H1 (cell line): ENCODE data around the gene AAGAB. TPM values are rescaled to one million over a fixed set of nuclear protein-coding genes. Genes with fewer than 3 reads are reported as not detected.
"Not testable (repeated sequence)": the region's sequence is repeated elsewhere in the genome, so short reads cannot be mapped to it uniquely, and the experiment has no call there.

Experiments
- CTCF ChIA-PET: fragments of 300-600 bp; sonication (Branson Sonifier 250); formaldehyde crosslinking; loops from one replicate; lab custom pipeline; 2021; ENCODE audit not compliant: partially characterized antibody; lab: Charles Lee
- POLR2A ChIA-PET: fragments of 300-600 bp; sonication (Branson Sonifier 250); formaldehyde crosslinking; loops from one replicate; lab custom pipeline; 2021; ENCODE audit warnings: inconsistent platforms; ENCODE audit not compliant: partially characterized antibody; lab: Charles Lee
- DNase-seq, 2 experiments: peaks; one replicate each; pipeline versions ENCODE4 v3.0.0 to v3.0.0-alpha.2; 2010 to 2022; ENCODE audit warnings: low spot score in 2 of 2, low read depth in 1 of 2, mixed read lengths in 1 of 2
- FAIRE-seq: peaks from 2 replicates; lab custom pipeline; 2011; peaks lifted over from hg19 to GRCh38; lab: Jason Lieb, UNC
- H2AFZ ChIP-seq: 2 replicates; pipeline ENCODE4 v1.8.1; 2012; ENCODE audit warnings: low read length, inconsistent platforms
- H2AK5ac ChIP-seq: 2 replicates; pipeline ENCODE4 v1.6.1; 2013; ENCODE audit warnings: low read depth, low read length
- H2BK120ac ChIP-seq: replicated peaks from 2 replicates; pipeline ENCODE3; 2013; ENCODE audit warnings: low read depth, low read length, inconsistent platforms
- H2BK12ac ChIP-seq: 2 replicates; pipeline ENCODE4 v1.6.1; 2013; ENCODE audit warnings: low read depth, low read length
- H2BK15ac ChIP-seq: 2 replicates; pipeline ENCODE4 v1.6.1; 2013; ENCODE audit warnings: low read length
- H2BK20ac ChIP-seq: 2 replicates; pipeline ENCODE4 v1.6.1; 2013; ENCODE audit warnings: low read length
- H2BK5ac ChIP-seq: 2 replicates; pipeline ENCODE4 v1.6.1; 2013; ENCODE audit warnings: low read depth, low read length
- H3K14ac ChIP-seq: 2 replicates; pipeline ENCODE4 v1.6.1; 2013; ENCODE audit warnings: inconsistent platforms; ENCODE audit not compliant: insufficient read length
- H3K18ac ChIP-seq: 2 replicates; pipeline ENCODE4 v1.6.1; 2013; ENCODE audit warnings: low read length; ENCODE audit errors: extremely low read depth
- H3K23ac ChIP-seq: 2 replicates; pipeline ENCODE4 v1.6.1; 2013; ENCODE audit warnings: inconsistent platforms; ENCODE audit not compliant: insufficient read length
- H3K23me2 ChIP-seq: 2 replicates; pipeline ENCODE4 v1.6.1; 2013; ENCODE audit warnings: low read depth, low read length
- H3K27ac ChIP-seq: 2 replicates; pipeline ENCODE4 v1.6.1; 2011; ENCODE audit warnings: low read depth, low read length, inconsistent platforms
- H3K27me3 ChIP-seq, 4 experiments: replicated peaks in 1 of 4; 1 replicate in 1 of 4; 2 replicates in 3 of 4; pipeline versions ENCODE4 v1.6.1 to v1.8.1; 2011 to 2013; ENCODE audit warnings: low read length in 3 of 4, mild to moderate bottlenecking in 3 of 4, inconsistent platforms in 2 of 4, mixed read lengths in 2 of 4, moderate library complexity in 1 of 4; ENCODE audit not compliant: control insufficient read depth in 3 of 4, insufficient read depth in 3 of 4; ENCODE audit errors: extremely low read depth in 1 of 4
- H3K36me3 ChIP-seq, 4 experiments: 2 replicates each; pipeline versions ENCODE4 v1.6.1 to v1.8.1; 2011 to 2013; ENCODE audit warnings: mild to moderate bottlenecking in 4 of 4, low read length in 3 of 4, moderate library complexity in 2 of 4, control low read depth in 1 of 4, inconsistent platforms in 1 of 4; ENCODE audit not compliant: insufficient read depth in 4 of 4, control insufficient read depth in 2 of 4
- H3K4ac ChIP-seq: replicated peaks from 2 replicates; pipeline ENCODE3; 2013; ENCODE audit warnings: low read length, low read depth, mixed read lengths, inconsistent platforms; ENCODE audit not compliant: insufficient read length
- H3K4me1 ChIP-seq, 4 experiments: replicated peaks in 1 of 4; 1 replicate in 1 of 4; 2 replicates in 3 of 4; pipeline versions ENCODE4 v1.6.1 to v1.8.1; 2011 to 2013; ENCODE audit warnings: low read length in 3 of 4, inconsistent platforms in 2 of 4, mixed read lengths in 1 of 4; ENCODE audit not compliant: insufficient read depth in 4 of 4, control insufficient read depth in 3 of 4
- H3K4me2 ChIP-seq, 2 experiments: 2 replicates each; pipeline versions ENCODE4 v1.6.1 to v1.8.1; 2011 to 2013; ENCODE audit warnings: low read depth in 2 of 2, low read length in 2 of 2, control low read depth in 1 of 2, inconsistent platforms in 1 of 2, mild to moderate bottlenecking in 1 of 2; ENCODE audit not compliant: insufficient read depth in 1 of 2
- H3K4me3 ChIP-seq, 4 experiments: fragments of 200-600, 300-600 bp in 1 of 4; sonication (generic), shearing (Covaris generic), sonication (Bioruptor Twin) in 1 of 4; 2 replicates each; pipeline versions ENCODE4 v1.5.1 to v1.8.1; 2011 to 2016; ENCODE audit warnings: low read length in 4 of 4, low read depth in 3 of 4, control low read depth in 2 of 4, inconsistent platforms in 2 of 4, mild to moderate bottlenecking in 2 of 4, mixed read lengths in 1 of 4, moderate library complexity in 1 of 4; ENCODE audit not compliant: insufficient read depth in 2 of 4; ENCODE audit errors: extremely low read depth in 1 of 4
- H3K56ac ChIP-seq: replicated peaks from 2 replicates; pipeline ENCODE3; 2013; ENCODE audit warnings: low read depth, mild to moderate bottlenecking, mixed read lengths, low read length, inconsistent platforms; ENCODE audit not compliant: insufficient read length
- H3K79me1 ChIP-seq: 2 replicates; pipeline ENCODE4 v1.6.1; 2013; ENCODE audit warnings: low read depth, low read length, control low read depth
- H3K79me2 ChIP-seq, 2 experiments: 2 replicates each; pipeline versions ENCODE4 v1.6.1 to v1.8.1; 2012 to 2013; ENCODE audit warnings: low read length in 2 of 2, mild to moderate bottlenecking in 2 of 2, inconsistent platforms in 1 of 2; ENCODE audit not compliant: insufficient read depth in 2 of 2, control insufficient read depth in 1 of 2
- H3K9ac ChIP-seq, 4 experiments: replicated peaks in 1 of 4; 1 replicate in 1 of 4; 2 replicates in 3 of 4; pipeline versions ENCODE4 v1.6.1 to v1.8.1; 2011 to 2013; ENCODE audit warnings: low read depth in 3 of 4, low read length in 3 of 4, control low read depth in 2 of 4, mild to moderate bottlenecking in 2 of 4, moderate library complexity in 2 of 4, inconsistent platforms in 1 of 4; ENCODE audit errors: extremely low read depth in 1 of 4
- H3K9me3 ChIP-seq, 2 experiments: 2 replicates each; pipeline versions ENCODE4 v1.6.1 to v1.8.1; 2012 to 2013; ENCODE audit warnings: mild to moderate bottlenecking in 2 of 2, moderate library complexity in 2 of 2, control low read depth in 1 of 2, inconsistent platforms in 1 of 2, low read depth in 1 of 2, low read length in 1 of 2, mixed read lengths in 1 of 2; ENCODE audit not compliant: insufficient read depth in 2 of 2
- H4K20me1 ChIP-seq, 2 experiments: replicated peaks in 1 of 2; 2 replicates each; pipeline versions ENCODE3 to v1.8.1; 2011 to 2013; ENCODE audit warnings: inconsistent platforms in 2 of 2, low read length in 2 of 2, mild to moderate bottlenecking in 1 of 2; ENCODE audit not compliant: insufficient read depth in 2 of 2, control insufficient read depth in 1 of 2
- H4K5ac ChIP-seq: 2 replicates; pipeline ENCODE4 v1.6.1; 2013; ENCODE audit warnings: low read length, low read depth, mixed read lengths, inconsistent platforms; ENCODE audit not compliant: insufficient read length
- H4K8ac ChIP-seq: 2 replicates; pipeline ENCODE4 v1.8.0; 2013; ENCODE audit warnings: mild to moderate bottlenecking, moderate library complexity, low read length, inconsistent platforms; ENCODE audit not compliant: insufficient read depth; ENCODE audit errors: extremely low read depth
- H4K91ac ChIP-seq: replicated peaks from 2 replicates; pipeline ENCODE3; 2013; ENCODE audit warnings: low read length, mixed read lengths, inconsistent platforms; ENCODE audit not compliant: insufficient read length
- ATF3 ChIP-seq: IDR thresholded peaks from 2 replicates; pipeline ENCODE4 v1.6.1; 2011; ENCODE audit warnings: low read depth, mild to moderate bottlenecking, low read length; ENCODE audit not compliant: insufficient read depth
- NRF1 ChIP-seq: IDR thresholded peaks from 2 replicates; pipeline ENCODE4 v1.6.1; 2011; ENCODE audit warnings: mild to moderate bottlenecking, low read depth, low read length, improper control_type of control experiment
- WGBS, 2 experiments: shearing (Covaris generic) in 1 of 2; methylation state at CpG; one replicate each; pipeline versions ENCODE4 v1.1.6 to v1.1.7; 2013 to 2015; ENCODE audit warnings: low lambda C conversion rate in 2 of 2, mixed read lengths in 2 of 2, inconsistent platforms in 1 of 2, low coverage in 1 of 2, missing lambda C conversion rate in 1 of 2; ENCODE audit not compliant: insufficient replicate concordance in 2 of 2, insufficient coverage in 1 of 2, insufficient read length in 1 of 2; ENCODE audit errors: extremely low coverage in 1 of 2, missing lambda C conversion rate in 1 of 2; 5-methylcytosine and 5-hydroxymethylcytosine counted together
- polyA plus RNA-seq, 7 experiments: library from polyadenylated mRNA; depleted of rRNA in 3 of 7; stranded (reverse) in 5 of 7; unstranded in 2 of 7; fragments of >200 nt in 5 of 7; fragments of 200-250 nt in 2 of 7; gene quantifications; 1 replicate in 5 of 7; 2 replicates in 1 of 7; 4 replicates in 1 of 7; pipeline versions ENCODE4 v1.2.1 to v1.2.3, GENCODE V29; 2011 to 2013; ENCODE audit warnings: missing spikeins in 2 of 7, mixed read lengths in 2 of 7
- total RNA-seq: library from RNA; stranded (reverse); fragmentation: NEBNext Ultra II Directional; extraction: Animal tissue kit (Norgen Biotek cat#: 25700); gene quantifications from 2 replicates; pipeline ENCODE4 v1.2.1, GENCODE V29; 2021

AAGAB gene
- total and polyA plus RNA-seq, 2 of the 8 experiments (the other 6 are each of a cell fraction or from before 2014, with no cell fraction given), result 20.1 to 45.9 TPM

DNA sequence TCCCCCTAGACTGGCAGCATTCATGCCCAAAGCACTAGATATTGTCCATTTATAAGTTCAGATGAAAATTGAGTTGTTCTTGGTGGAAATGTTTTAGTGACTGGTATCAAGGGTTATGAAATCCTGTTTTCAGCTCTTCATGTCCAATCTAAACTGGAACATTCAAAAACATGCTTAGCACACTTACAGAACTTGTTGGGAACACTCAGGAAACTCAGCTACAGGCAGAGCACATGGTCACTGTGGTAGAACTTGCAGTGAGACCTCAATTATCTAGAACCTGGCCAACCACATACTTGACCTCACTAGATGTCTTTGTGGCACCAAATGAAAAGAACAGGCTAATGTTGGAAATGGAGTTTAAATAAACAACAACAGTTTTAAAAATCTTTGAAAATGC, 100.2 kb downstream of the AAGAB start (continued):
- no peak for TF ChIP-seq ATF3
- no peak for TF ChIP-seq NRF1

- H4K5ac ChIP-seq, H2BK5ac ChIP-seq, DNase-seq, H4K20me1 ChIP-seq, H3K4me2 ChIP-seq, H3K4me3 ChIP-seq, H2BK12ac ChIP-seq, H4K91ac ChIP-seq, H3K18ac ChIP-seq, H3K56ac ChIP-seq, H3K36me3 ChIP-seq, H3K14ac ChIP-seq, H3K23ac ChIP-seq, H3K79me1 ChIP-seq, H2BK20ac ChIP-seq, FAIRE-seq, H3K23me2 ChIP-seq, H2BK120ac ChIP-seq, H3K9me3 ChIP-seq, H3K27ac ChIP-seq, H3K9ac ChIP-seq, H2BK15ac ChIP-seq, H2AFZ ChIP-seq, H3K79me2 ChIP-seq, H4K8ac ChIP-seq, H3K4ac ChIP-seq, POLR2A ChIA-PET, H3K27me3 ChIP-seq: not testable (repeated sequence)
- 0 out of 2 replicates have a peak overlapping the region, but pooled peaks have one; percentile 61 for H2AK5ac ChIP-seq
- peaks cover 11 to 30% (median 20%) of the 10 kb centered on the region in 4 experiments for H3K4me1 ChIP-seq
- CTCF ChIA-PET, result interaction anchor here (1.4 kb wide), 1 partner anchor 8 kb away, joined by 3 read pairs; no protein-coding TSS in a partner anchor
- 67% methylated on average over 6 of the region's 6 CpGs; no CpG with 5 or more reads in 1 of the 2 experiments for WGBS, 2 experiments
Measured at GRCh38 chr15:67153044-67153443, 101.4 kb downstream of the AAGAB start.
